HG02678 (cell line): ENCODE measurements around the gene MEGF8.
"Not testable (repeated sequence)": the region's sequence is repeated elsewhere in the genome, so short reads cannot be mapped to it uniquely, and the experiment has no call there.

Source experiments
- ATAC-seq: cut with Tn5 transposase; IDR thresholded peaks from one replicate; pipeline ENCODE4 v1.9.1; 2021; ENCODE audit warnings: mild to moderate bottlenecking, moderate library complexity; ENCODE audit not compliant: unreplicated experiment

The MEGF8 gene

GRCh38 chr19:42328854-42329253 lies 3.4 kb downstream of the MEGF8 start:
- ATAC-seq = no peak

GRCh38 chr19:42330241-42330711 lies 4.8 kb downstream of the MEGF8 start:
- no peak for ATAC-seq

DNA sequence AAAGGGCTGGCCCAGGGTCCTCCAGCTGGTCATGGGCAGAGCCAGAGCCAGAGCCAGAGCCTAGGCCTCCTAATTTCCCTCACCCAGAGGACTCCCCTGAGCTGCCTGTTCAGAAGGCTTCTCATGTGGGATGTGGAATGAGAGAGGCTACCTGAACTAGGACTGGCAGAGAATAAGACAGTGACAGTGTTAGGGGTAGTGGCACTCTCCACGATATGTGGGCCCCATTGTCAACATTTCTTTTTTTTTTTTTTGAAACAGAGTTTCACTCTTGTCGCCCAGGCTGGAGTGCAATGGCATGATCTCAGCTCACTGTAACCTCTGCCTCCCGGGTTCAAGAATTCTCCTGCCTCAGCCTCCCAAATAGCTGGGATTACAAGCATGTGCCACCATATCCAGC lies 5.9 kb downstream of the MEGF8 start:
- not testable (repeated sequence) for ATAC-seq

DNA sequence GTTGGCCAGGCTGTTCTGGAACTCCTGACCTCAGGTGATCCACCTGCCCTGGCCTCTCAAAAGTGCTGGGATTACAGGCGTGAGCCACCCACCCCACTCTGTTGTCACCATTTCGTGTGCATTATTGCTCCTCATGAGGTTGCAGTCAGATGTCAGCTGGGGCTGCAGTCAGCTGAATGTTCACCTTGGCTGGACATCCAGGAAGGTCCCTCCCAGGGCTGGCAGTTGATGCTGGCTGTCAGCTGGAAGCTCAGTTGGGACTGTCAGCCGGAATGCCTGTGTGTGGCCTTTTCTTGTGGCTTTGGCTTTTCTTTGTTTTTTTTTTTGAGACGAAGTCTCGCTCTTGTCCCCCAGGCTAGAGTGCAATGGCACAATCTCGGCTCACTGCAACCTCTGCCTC lies 6.6 kb downstream of the MEGF8 start:
- no peak for ATAC-seq

DNA sequence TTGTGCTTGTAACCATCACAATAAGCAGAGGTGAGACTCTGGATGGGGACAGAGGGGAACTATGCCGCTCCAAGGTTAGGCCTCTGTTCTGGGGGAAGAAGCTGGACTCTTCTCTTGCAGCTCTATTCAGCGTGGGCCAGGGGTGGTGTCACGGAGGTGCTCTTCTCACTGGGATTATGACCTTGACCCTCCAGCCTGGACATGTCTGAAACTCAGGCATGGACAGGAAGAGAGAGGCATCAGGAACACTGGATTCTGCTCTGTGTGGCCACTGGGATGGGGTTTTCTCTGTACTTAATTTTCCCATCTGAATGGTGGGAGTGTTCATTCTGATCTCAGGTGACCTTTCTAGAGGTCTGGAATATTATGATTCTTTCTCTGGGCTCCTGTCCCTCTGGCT lies 7.6 kb downstream of the MEGF8 start:
- ATAC-seq = no peak

GRCh38 chr19:42333975-42334696 lies 8.7 kb downstream of the MEGF8 start:
- no peak for ATAC-seq

DNA sequence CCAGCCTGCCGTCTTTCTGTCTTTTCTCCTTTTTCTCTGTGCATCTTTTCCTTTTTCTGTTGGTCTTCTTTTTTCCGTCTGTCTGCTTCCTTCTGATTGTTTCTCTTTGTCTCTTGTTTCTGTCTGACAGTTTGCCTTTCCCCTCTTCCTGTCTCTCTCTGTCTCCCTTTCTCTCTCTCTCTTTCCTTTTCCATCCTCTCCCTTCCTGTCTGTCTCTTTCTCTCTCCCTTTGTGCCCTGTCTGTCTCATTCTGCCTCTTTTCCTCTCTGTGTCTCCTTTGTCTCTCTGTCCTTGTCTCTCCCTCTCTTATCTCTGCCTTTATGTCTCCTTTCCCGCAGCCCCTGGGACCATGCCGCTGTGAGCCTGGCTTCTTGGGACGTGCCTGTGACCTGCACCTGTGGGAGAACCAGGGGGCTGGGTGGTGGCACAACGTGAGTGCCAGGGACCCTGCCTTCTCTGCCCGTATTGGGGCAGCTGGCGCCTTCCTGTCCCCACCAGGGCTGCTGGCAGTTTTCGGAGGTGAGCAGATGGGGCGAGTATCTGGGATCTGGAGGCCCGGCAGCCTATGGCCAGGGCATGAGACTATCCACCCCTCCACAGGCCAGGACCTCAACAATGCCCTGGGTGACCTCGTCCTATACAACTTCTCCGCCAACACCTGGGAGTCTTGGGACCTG lies 9.4 kb downstream of the MEGF8 start:
- ATAC-seq = no peak

- no peak for ATAC-seq
These were observed 10.0 kb downstream of the MEGF8 start for GRCh38 chr19:42335374-42335936.

DNA sequence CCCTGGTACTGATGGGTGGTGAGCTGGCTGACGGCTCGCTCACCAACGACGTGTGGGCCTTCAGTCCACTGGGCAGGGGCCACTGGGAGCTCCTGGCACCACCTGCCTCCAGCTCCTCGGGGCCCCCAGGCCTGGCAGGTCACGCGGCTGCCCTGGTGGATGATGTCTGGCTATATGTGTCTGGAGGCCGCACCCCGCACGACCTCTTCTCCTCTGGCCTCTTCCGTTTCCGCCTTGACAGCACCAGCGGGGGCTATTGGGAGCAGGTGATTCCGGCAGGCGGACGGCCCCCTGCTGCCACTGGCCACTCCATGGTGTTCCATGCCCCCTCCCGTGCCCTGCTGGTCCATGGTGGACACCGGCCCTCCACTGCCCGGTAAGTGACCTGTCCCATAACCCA lies 10.5 kb downstream of the MEGF8 start:
- ATAC-seq = no peak

DNA sequence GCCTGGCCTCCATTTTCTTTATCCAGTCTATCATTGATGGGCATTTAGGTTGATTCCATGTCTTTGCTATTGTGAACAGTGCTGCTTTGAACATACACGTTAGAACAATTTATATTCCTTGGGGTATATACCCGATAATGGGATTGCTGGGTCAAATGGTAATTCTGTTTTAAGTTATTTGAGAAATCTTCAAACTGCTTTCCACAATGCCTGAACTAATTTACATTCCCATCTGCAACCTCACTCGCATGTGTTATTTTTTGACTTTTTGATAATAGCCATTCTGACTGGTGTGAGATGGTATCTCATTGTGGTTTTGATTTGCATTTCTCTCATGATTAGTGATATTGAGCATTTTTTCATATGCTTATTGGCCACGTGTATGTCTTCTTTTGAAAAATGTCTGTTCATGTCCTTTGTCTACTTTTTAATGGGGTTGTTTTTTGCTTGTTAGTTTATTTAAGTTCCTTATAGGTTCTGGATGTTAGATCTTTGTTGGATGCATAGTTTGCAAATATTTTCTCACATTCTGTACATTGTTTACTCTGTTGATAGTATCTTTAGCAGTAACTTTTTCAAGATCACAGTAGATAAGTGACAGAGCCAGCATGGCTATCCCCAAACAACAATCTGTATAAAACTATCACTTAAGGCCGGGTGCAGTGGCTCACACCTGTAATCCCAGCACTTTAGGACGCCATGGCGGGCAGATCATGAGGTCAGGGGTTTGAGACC lies 13.9 kb downstream of the MEGF8 start:
- ATAC-seq = not testable (repeated sequence)

- not testable (repeated sequence) for ATAC-seq
These were observed 14.5 kb downstream of the MEGF8 start for GRCh38 chr19:42339922-42340321.

DNA sequence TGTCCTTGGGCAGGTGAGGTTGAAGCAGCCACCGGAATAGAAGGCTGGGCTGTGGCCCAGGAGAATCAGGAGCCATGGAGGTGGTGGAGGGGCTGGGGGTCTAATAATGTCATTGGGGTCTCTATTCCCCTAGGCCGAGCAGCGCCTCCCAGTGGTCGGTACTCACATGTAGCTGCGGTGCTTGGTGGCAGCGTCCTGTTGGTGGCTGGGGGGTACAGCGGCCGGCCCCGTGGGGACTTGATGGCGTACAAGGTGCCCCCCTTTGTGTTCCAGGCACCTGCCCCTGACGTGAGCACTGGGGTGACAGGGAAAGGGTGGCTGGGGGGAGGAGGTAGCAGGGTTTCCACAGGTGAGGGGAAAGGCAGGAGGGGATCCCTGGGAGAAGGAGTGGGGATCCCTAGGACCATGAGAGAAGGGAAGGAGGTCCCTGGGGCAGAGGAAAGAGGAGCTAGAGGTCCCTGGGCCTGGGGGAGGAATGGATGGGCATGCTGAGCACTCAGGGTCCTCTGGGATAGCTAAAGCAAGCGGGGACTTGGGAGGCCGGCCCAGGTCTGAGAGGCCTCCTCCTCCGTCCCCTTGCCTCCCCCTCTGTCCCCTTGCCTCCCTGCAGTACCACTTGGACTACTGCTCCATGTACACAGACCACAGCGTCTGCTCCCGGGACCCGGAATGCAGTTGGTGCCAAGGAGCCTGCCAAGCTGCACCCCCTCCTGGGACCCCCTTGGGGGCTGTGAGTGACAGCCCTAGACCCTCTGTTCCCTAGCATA lies 18.1 kb downstream of the MEGF8 start:
- ATAC-seq = no peak

- no peak for ATAC-seq
These were observed 19.0 kb downstream of the MEGF8 start for GRCh38 chr19:42344336-42344893.

- ATAC-seq = no peak
These were observed 19.9 kb downstream of the MEGF8 start for GRCh38 chr19:42345191-42345812.

DNA sequence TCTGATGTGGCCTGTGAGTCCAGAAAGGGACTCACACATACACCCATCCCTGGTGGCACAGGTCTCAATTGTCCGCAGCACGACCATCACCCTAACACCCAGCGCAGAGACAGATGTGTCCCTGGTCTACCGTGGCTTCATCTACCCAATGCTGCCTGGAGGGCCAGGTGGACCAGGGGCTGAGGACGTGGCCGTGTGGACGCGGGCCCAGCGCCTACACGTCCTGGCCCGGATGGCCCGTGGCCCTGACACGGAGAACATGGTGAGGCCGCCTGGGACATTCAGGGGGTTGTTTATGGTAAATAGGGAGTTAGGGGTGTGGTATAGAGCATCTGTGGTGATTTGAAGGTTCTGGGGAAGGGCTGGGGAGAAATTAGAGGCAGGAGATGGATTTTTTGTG lies 22.8 kb downstream of the MEGF8 start:
- ATAC-seq = no peak

- ATAC-seq = no peak
These were observed 24.1 kb downstream of the MEGF8 start for GRCh38 chr19:42349378-42350107.

DNA sequence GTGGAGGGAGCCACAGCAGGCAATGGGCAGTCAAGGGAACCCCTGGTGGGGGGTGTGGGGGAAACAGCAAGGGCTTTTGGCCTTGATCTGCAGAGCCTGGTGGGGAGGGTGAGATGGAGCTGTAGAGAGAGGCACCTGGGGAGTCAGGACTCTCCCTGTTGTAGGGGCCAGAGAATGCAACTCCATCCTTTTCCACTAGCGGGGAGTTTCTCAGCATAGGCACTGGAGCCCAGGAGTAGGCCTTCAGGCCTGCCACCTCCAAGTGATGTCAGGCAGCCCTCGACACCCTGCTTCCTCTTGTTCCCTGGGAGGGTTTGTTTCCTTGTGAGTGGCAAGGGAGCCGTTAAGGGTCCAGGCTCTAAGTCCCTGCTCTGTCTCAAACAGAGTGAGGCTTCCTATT lies 25.0 kb downstream of the MEGF8 start:
- ATAC-seq = no peak

- ATAC-seq = no peak
These were observed 25.8 kb downstream of the MEGF8 start for GRCh38 chr19:42351079-42351735.
